DMS 273 (cell line): ENCODE data around the gene SYPL1.
A peak's percentile ranks its signal among the peaks of the same experiment; 100 is the strongest.

Source experiments
- DNase-seq: peaks from one replicate; lab custom pipeline; 2025; ENCODE audit not compliant: unreplicated experiment; lab: John Stamatoyannopoulos, UW

The SYPL1 gene

GRCh38 chr7:106122713-106123112, 10.6 kb upstream of the SYPL1 start:
- no peak for DNase-seq

- DNase-seq = no peak
Measured at GRCh38 chr7:106121189-106121810, 9.2 kb upstream of the SYPL1 start.

DNA sequence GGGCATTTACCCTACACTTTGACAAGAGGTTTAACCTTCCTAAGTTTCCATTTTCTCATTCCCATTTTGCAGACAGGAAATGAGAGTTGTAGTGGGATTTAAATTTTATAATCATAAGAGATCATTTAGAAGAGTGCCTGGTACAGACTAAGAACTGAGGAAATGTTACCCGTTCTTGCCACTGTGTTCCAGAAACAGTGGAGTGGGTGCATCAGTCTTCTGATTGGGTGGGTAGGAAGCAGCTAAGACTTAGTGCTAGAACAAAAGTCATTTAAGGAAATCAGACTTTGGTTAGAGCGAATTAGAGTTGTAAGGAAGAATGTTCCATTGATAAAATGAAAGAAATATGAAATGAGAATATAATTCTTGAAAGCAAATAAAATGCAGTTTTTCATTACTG, 8.4 kb upstream of the SYPL1 start:
- DNase-seq = no peak

DNA sequence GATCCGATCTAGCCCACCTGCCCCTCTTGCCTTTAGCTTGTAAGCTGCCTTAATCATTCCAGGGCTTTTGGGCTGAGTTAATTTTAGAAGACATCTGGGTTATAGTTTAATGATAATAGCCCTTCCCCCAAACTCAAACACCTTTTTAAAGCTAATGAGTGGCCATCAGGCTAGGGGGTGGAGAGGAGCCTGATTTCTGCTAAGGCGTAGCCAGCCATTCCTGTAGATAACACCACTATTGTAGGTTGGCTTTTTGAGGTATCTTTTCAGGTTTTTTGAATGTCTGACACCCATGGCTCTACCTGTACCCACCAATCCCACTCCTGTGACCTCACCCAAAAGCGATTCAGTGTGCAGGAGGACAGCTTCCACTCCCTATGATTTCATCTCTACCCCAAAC, 7.6 kb upstream of the SYPL1 start:
- peak; percentile 57 for DNase-seq

DNA sequence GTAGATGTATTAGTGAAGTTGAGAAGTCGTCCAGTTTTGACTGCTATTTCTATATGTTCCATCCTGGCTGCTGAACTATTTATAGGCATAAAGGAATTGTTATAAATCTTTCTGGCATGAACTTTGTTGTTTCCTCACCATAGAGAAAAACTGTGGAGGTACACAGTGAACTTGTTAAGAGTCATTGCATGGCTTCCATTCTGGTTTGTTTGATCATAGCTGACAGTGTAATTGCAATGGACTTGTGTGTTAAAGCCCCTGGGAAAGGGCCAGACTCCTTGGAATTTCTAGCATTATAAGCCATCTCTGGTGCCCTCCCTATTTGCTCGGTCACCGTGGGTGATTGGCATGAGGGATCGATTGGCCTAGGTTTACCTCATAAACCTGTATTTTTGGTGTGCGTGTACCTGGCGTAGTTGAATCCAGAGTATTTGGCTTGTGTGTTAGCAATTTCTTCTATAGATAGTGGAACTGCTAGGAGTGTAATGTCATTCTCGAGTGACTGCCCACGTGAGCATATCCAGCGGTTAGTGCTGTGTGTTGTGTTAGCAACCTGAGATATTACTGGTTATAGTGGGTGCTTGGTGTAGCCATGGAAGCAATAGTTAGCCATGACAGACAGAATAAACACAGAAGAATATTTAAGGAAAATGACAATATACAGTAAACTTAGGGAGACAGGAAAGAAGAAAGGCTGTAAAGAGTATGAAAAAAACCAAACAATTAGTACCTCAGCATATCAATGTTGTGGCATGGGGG, 5.9 kb upstream of the SYPL1 start:
- no peak for DNase-seq

DNA sequence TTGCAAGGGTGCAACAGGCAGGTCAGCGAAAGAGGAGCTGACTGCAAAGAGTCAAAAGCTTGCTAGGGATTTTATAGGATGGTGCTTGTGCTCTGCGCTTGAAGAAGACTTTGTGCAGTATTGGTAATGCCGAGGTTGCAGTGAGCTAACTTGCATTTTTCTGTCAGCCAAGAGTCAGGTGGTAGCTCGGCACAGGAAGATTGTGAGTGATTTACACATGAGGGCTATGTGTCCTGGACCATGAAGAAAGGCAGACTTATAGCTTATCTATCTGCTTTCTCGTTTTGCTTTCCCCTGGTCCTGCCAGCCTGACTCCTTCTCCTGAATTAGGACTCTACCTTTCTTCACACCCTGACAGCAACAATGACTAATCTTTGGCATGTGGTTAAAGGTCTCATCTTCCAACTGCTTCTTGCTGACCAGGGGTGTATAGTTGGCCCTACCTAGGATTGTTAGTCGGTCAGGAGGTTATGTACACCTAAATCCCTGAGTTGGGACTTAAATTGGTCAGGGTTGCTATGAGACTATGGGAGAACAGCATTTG, 4.1 kb upstream of the SYPL1 start:
- no peak for DNase-seq

DNA sequence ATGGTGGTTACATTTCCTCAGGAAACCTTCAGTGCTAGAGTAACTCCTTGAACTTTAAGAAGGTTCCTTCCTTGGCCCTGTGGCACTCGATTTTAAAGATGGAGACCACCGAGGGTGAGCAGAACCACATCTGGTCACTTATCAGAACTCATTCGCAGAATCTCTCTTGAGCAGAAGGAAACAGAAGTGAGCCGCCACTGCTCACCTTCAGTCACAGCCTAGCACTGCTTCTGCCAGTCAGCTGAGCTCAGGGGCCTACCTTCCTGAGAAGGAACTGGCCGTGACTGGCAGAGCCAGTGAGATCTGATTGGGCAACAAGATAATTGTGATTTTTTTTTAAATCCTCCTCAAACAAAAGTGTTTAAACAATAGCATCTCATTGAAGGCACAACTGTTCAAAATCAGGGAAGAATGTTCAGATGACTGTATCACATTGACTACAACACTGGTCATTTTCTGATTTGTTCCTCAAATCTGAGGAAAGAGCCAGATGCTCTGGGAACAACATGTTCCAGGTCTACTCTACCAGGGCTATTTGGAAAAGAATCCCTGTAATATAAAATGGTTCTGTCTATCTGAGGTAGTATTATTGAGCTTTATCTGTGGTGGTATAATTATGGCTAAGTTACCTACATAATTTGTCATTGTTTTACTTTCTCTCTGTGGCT, 2.7 kb upstream of the SYPL1 start:
- no peak for DNase-seq

DNA sequence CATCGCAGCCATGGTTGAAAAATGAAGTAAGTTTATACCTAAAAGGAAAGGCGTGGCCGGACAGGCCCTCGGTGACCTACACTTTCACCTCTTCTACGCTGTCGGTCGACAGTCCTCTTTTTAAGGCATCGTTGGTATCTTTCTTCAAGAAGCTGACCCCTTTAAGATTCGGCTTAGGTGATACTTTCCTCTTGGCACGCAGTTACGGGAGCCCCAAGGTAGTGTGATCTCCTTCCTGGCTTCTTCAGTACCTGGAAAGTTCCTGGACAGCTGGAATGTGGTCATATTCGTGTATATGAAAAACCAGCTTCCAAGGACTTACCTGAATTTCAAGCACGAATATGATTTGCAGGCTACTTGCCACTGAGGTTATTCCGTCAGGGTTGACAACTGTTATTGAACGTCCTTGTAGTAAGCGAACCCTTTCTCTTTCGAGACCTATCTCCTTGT, 885 bp upstream of the SYPL1 start:
- no peak for DNase-seq

- DNase-seq = peak; percentile 93
Measured at GRCh38 chr7:106111655-106112117, 426 bp downstream of the SYPL1 start.

DNA sequence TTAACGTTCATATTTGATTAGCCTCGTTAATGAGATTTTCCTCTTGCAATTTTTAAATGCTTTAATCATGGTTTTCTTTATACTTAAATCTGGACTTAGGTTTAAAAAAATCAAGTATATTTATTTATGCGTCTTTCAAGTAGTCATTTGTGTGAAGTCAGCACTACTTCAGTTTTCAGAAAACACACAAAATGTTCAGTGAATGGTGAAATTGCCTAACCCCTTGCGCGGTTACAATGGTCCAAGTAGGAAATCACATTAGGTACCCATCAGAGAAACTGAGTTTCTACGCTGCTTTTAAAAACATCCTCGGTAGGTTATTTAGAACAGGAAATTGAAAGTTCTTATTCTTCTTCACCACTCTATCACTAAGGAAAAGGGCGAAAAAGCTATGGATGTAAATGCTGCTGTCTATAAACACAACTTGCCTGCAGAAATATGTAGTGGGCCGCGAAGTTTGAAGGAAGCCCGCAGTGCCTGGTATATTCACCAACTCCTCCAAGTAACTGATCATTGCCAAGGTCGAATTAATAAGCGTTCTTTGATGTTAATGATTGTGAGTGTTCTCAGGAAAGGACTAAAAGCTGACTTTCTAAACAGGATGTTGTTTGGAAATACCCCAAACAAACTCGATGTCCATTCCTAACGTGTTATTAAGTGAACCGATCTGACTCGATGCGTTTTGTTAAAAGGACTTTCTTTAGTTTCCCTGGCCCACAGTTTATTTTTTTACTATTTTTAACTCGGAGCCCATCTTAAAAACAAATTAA, 1.0 kb downstream of the SYPL1 start:
- DNase-seq = peak; percentile 64

DNA sequence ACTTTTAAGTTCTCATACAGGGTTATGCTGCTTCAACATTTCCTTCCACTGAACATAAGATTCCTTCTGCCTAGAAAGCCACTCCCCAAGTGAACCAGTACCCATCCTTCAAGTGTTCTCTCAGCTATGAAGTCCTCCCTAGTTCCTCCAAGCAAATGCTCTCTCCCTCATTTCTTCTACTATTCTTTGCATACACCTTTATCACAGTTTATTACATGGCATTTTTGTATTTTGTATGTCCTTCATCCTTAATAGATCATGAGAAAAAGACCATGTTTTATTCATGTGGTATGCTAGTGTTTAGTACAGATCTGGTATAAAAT, 1.9 kb downstream of the SYPL1 start:
- DNase-seq = peak; percentile 23

GRCh38 chr7:106109521-106110237, 2.4 kb downstream of the SYPL1 start:
- no peak for DNase-seq

- no peak for DNase-seq
Measured at GRCh38 chr7:106108991-106109390, 3.1 kb downstream of the SYPL1 start.

DNA sequence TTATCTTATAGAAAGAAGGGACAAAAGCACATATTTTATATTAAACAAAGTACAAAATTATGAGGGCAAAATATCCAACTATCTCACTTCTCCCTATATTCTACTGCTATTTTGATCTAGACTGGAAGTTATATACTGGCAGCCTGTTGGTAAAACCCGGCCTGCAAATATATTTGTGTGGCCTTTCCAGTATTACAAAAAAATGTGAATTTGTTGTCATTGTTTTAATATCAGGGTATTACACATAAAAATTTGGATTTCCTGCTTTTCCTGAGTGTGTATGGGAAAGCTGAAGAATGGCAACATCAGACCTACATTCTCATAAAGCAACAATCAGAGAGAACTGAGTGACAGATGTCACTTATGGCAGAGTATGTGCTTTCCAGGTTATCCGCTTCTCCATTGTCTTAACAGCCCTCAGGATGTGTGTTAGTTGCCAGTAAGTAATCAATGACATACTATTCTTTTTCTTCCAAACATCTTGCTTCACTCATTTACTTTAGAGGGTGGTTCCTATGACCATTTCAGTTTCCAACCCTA, 7.3 kb downstream of the SYPL1 start:
- DNase-seq = no peak

GRCh38 chr7:106102387-106102966, 9.6 kb downstream of the SYPL1 start:
- DNase-seq = no peak

GRCh38 chr7:106101726-106102125, 10.4 kb downstream of the SYPL1 start:
- DNase-seq = no peak

- no peak for DNase-seq
Measured at GRCh38 chr7:106100863-106101629, 11.1 kb downstream of the SYPL1 start.

DNA sequence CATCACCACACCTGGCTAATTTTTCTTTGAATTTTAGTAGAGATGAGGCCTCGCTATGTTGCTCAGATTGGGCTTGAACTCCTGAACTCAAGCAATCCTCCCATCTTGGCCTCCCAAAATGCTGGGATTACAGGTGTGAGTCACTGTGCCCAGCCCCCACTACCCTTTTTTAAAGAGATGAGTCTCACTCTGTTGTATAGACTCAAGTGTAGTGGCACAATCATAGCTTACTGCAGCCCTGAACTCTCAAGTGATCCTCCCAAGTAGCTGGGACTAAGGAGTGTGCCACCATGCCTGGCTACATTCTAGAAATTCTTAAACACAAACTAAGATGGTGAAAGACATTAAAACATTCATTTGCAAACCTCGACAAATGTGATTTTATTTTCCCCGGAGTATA, 12.6 kb downstream of the SYPL1 start:
- DNase-seq = no peak

GRCh38 chr7:106098889-106099288, 13.2 kb downstream of the SYPL1 start:
- no peak for DNase-seq
